Panc1 (cell line): ENCODE data around the gene GHRHR. TPM values are rescaled to one million over a fixed set of nuclear protein-coding genes. Genes with fewer than 3 reads are reported as not detected.
A peak's percentile ranks its signal among the peaks of the same experiment; 100 is the strongest.

Source experiments
- ATAC-seq: fragments of 200-7000 bp; cut with Tn5 transposase; 2 replicates; pipeline ENCODE4 v1.9.1; 2020; ENCODE audit warnings: mild to moderate bottlenecking, moderate library complexity
- Bru-seq: library from RNA; stranded (reverse); fragments of 400-500 nt; gene quantifications from one replicate; lab custom pipeline; 2021; lab: Mats Ljungman, UMichigan
- BruChase-seq, 2 experiments: library from RNA; stranded (reverse); fragments of 400-500 nt; gene quantifications; one replicate each; lab custom pipeline; 2021; lab: Mats Ljungman, UMichigan
- BruUV-seq: library from RNA; stranded (reverse); fragments of 400-500 nt; replicated peaks from 2 replicates; lab custom pipeline; 2021; lab: Mats Ljungman, UMichigan
- CTCF ChIA-PET: fragments of 300-600 bp; sonication (Branson Sonifier 250); formaldehyde crosslinking; loops from one replicate; lab custom pipeline; 2022; ENCODE audit warnings: antibody characterized with exemption; lab: Charles Lee
- POLR2A ChIA-PET: fragments of 300-600 bp; sonication (Branson Sonifier 250); formaldehyde crosslinking; loops from one replicate; lab custom pipeline; 2022; ENCODE audit warnings: antibody characterized with exemption; lab: Charles Lee
- DNase-seq: peaks from one replicate; pipeline ENCODE4 v3.0.0-alpha.2; 2010; ENCODE audit warnings: low read depth, low spot score
- H3K27ac ChIP-seq: 2 replicates; pipeline ENCODE4 v1.5.1; 2011; ENCODE audit warnings: mild to moderate bottlenecking, low read length, inconsistent platforms
- H3K27me3 ChIP-seq: fragments of 200-500 bp; sonication (Bioruptor generic); 2 replicates; pipeline ENCODE4 v1.6.0; 2014; ENCODE audit warnings: low read length, inconsistent platforms; ENCODE audit not compliant: control insufficient read depth, insufficient read depth
- H3K36me3 ChIP-seq: fragments of 200-500 bp; sonication (Bioruptor generic); 2 replicates; pipeline ENCODE4 v1.5.1; 2014; ENCODE audit warnings: inconsistent platforms, mild to moderate bottlenecking, low read length, moderate library complexity; ENCODE audit not compliant: control insufficient read depth, insufficient read depth
- H3K4me1 ChIP-seq: 2 replicates; pipeline ENCODE4 v1.5.1; 2011; ENCODE audit warnings: inconsistent platforms, mild to moderate bottlenecking, low read length, moderate library complexity; ENCODE audit not compliant: control insufficient read depth, insufficient read depth
- H3K4me3 ChIP-seq, 2 experiments: 2 replicates each; pipeline ENCODE4 v1.5.1; 2011 to 2012; ENCODE audit warnings: low read depth in 2 of 2, low read length in 2 of 2, mild to moderate bottlenecking in 2 of 2, inconsistent platforms in 1 of 2, moderate library complexity in 1 of 2
- H3K9me3 ChIP-seq: fragments of 200-500 bp; sonication (Bioruptor generic); 2 replicates; pipeline ENCODE4 v1.5.1; 2014; ENCODE audit warnings: low read depth, mild to moderate bottlenecking, inconsistent platforms, low read length, moderate library complexity; ENCODE audit not compliant: control insufficient read depth, insufficient read depth
- CTCF ChIP-seq: fragments of 450-650 bp; IDR thresholded peaks from 2 replicates; pipeline ENCODE4 v1.5.1; 2017; ENCODE audit warnings: mild to moderate bottlenecking
- POLR2AphosphoS5 ChIP-seq: IDR thresholded peaks from 2 replicates; pipeline ENCODE4 v1.6.1; 2012; ENCODE audit warnings: mild to moderate bottlenecking, low read depth, low read length, moderate library complexity
- REST ChIP-seq, 2 experiments: IDR thresholded peaks; 2 replicates each; pipeline ENCODE4 v1.6.1; 2011 to 2012; ENCODE audit warnings: low read depth in 2 of 2, control low read depth in 1 of 2, low read length in 1 of 2, mild to moderate bottlenecking in 1 of 2, moderate library complexity in 1 of 2; ENCODE audit not compliant: insufficient read depth in 1 of 2
- SIN3A ChIP-seq: IDR thresholded peaks from 2 replicates; pipeline ENCODE4 v1.6.1; 2012; ENCODE audit warnings: low read depth, mild to moderate bottlenecking, low read length, moderate library complexity, borderline replicate concordance; ENCODE audit not compliant: insufficient read depth
- TCF7L2 ChIP-seq: IDR thresholded peaks from 2 replicates; pipeline ENCODE4 v1.6.1; 2011; ENCODE audit warnings: mild to moderate bottlenecking, low read depth, low read length, inconsistent platforms
- in situ Hi-C: cut with HindIII; loops from 2 replicates; pipeline ENCODE4 v1.10.0; 2016; ENCODE audit warnings: low sequenced_read_pairs, low pct_unique_long_range_greater_than_20kb
- intact Hi-C: fragments of 100-400 bp; cut with micrococcal nuclease; formaldehyde crosslinking; loops from one replicate; pipeline ENCODE4 v1.10.0; 2022; ENCODE audit not compliant: unreplicated experiment
- long read RNA-seq: library from polyadenylated mRNA; unstranded; transcript quantifications from one replicate; pipeline ENCODE4 v2.0.0, GENCODE V29; 2021; ENCODE audit not compliant: unreplicated experiment
- polyA plus RNA-seq: library from polyadenylated mRNA; unstranded; fragments of >200 nt; gene quantifications from one replicate; pipeline ENCODE4 v1.2.1, GENCODE V29; 2012; ENCODE audit warnings: missing spikeins; ENCODE audit not compliant: insufficient read length
- total RNA-seq: library from RNA; stranded (reverse); gene quantifications from one replicate; pipeline ENCODE4 v1.2.1, GENCODE V29; 2021; ENCODE audit not compliant: unreplicated experiment

GHRHR gene
- not detected for total RNA-seq
- polyA plus RNA-seq = not detected
- Bru-seq, nascent RNA = not detected
- not detected for BruChase-seq, experiment 1, labeled RNA remaining after a 2-hour chase
- not detected for BruChase-seq, experiment 2, labeled RNA remaining after a 6-hour chase
- long read RNA-seq = 0 reads

DNA sequence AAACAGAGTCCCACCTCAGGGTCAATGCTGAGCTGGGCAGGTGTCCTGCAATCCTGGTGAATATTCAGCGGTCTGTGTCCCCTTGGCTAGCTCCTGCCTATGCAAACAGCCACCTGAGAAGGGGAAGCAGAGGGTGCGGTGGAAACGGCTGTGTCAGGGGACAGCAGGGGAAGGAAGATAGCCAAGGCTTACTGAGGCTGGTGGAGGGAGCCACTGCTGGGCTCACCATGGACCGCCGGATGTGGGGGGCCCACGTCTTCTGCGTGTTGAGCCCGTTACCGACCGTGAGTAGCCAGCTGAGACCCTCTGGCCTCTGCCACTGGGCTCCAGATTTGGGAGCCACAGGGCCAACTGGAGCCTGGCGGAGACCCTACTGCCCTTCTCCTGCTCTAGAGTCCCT lies at the start of gene GHRHR:
Gene GHRHR (plus strand): TSS at position 112 of the 400 bp plus-strand sequence. CDS start 116 bp downstream, at position 228.
- Histone ChIP-seq H3K27me3 (peaks cover 6% of the 10 kb centered on the region), H3K36me3 (no peaks in the 10 kb centered on the region), H3K4me3 (no peak within 1 kb of the TSS), H3K27ac (no peak within 1 kb of the TSS), H3K9me3 (no peaks in the 10 kb centered on the region), H3K4me1 (no peaks in the 10 kb centered on the region)
- in situ Hi-C loops (no loop called here), intact Hi-C loops (no loop called here)
- DNase-seq (no peak), ATAC-seq (no peak)
- TF ChIP-seq CTCF = no peak
- POLR2A ChIA-PET = no interaction called here
- BruUV-seq = no TSS peak
- CTCF ChIA-PET = no interaction called here

GRCh38 chr7:30914596-30914995 lies 49.2 kb upstream of the GHRHR start:
- no peaks in the 10 kb centered on the region for H3K36me3 ChIP-seq
- no peaks in the 10 kb centered on the region for H3K9me3 ChIP-seq
- H3K4me1 ChIP-seq = no peaks in the 10 kb centered on the region
- H3K27ac ChIP-seq = no peak overlapping the region
- POLR2A ChIA-PET = no interaction called here
- no peak overlapping the region for H3K4me3 ChIP-seq
- TF ChIP-seq CTCF (no peak), SIN3A (no peak), TCF7L2 (no peak), REST (IDR thresholded peaks at IDR 0.05; ENCODE audit: insufficient read depth in 1 of 2, low read depth in 2 of 2, low read length in 1 of 2) (no peak), POLR2AphosphoS5 (no peak)
- ATAC-seq (peak; percentile 33; the same call in 1 of the 2 replicates), DNase-seq (peak; percentile 10)
- CTCF ChIA-PET = interaction anchor here (0.6 kb wide), 1 partner anchor 24 kb away, joined by 3 read pairs; no protein-coding TSS in a partner anchor
- intact Hi-C loops (no loop called here), in situ Hi-C loops (no loop called here)
- no peaks in the 10 kb centered on the region for H3K27me3 ChIP-seq
- no TSS peak for BruUV-seq
